GM20000 (cell line): ENCODE results near the gene ARPC5L.
A peak's percentile ranks its signal among the peaks of the same experiment; 100 is the strongest.
"Not testable (repeated sequence)": the region's sequence is repeated elsewhere in the genome, so short reads cannot be mapped to it uniquely, and the experiment has no call there.

Source experiments
- DNase-seq: peaks from one replicate; pipeline ENCODE4 v3.0.0; 2012; ENCODE audit warnings: low spot score
- TF ChIP-seq, protein P1 (sequence below): IDR thresholded peaks from 2 replicates; pipeline ENCODE4 v1.5.1; 2012; ENCODE audit warnings: mild to moderate bottlenecking, control low read depth; ENCODE audit errors: extremely low read depth, missing control alignments

ARPC5L gene

DNA sequence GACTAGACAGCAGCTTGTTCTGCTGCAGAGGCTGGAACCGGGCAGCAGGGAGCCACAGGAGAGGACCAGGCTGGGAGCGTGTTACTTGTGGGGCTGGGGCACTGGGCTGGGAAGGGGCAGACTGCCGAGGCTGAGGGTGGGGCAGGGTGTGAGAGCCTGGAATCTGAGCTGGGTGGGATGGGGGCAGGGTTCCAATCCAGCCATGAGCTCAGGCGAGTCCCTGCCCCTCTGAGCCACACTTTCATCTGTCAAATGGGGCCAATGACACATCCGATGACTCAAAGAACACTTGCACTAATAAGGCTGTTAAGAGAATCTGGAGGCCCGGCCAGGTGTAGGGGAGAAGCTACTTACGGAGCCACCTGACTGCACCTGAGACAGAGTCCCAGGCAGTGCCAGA, 27.3 kb upstream of the ARPC5L start:
- no peak for DNase-seq
- TF ChIP-seq, protein P1, sequence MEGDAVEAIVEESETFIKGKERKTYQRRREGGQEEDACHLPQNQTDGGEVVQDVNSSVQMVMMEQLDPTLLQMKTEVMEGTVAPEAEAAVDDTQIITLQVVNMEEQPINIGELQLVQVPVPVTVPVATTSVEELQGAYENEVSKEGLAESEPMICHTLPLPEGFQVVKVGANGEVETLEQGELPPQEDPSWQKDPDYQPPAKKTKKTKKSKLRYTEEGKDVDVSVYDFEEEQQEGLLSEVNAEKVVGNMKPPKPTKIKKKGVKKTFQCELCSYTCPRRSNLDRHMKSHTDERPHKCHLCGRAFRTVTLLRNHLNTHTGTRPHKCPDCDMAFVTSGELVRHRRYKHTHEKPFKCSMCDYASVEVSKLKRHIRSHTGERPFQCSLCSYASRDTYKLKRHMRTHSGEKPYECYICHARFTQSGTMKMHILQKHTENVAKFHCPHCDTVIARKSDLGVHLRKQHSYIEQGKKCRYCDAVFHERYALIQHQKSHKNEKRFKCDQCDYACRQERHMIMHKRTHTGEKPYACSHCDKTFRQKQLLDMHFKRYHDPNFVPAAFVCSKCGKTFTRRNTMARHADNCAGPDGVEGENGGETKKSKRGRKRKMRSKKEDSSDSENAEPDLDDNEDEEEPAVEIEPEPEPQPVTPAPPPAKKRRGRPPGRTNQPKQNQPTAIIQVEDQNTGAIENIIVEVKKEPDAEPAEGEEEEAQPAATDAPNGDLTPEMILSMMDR: no peak

DNA sequence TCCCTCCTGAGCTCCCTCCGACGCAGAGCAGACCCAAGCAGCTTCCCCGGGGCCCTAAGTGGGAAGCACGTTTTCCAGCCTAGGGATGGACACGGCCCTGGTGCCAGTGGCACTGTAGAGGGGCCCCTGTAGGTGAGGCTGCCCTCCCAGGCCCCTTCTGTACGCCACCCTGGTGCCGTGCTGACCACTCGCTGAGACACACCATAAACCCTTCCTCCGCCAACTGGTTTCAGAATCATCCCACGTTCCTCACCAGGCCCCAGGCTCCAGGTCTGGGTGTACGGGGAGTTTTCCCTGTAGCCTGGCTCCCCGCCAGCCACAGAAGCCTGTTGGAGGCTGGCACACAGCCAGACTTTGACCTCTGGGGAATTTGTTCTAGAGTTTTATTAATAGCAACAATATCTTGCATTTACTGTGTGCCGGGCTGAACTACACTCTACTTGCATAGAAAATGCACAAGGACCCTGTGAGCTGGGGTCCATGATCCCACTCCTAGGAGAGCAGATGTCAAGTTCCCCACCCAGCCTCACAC, 26.8 kb upstream of the ARPC5L start:
- TF ChIP-seq, protein P1: no peak
- DNase-seq: no peak

DNA sequence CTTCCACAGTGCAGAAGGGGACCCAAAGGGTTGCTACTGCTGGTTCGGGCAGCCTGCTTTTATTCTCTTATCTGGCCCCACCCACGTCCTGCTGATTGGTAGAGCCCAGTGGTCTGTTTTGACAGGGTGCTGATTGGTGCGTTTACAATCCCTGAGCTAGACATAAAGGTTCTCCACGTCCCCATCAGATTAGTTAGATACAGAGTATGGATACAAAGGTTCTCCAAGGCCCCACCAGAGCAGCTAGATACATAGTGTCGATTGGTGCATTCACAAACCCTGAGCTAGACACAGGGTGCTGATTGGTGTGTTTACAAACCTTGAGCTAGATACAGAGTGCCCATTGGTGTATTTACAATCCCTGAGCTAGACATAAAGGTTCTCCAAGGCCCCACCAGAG, 23.8 kb upstream of the ARPC5L start:
- not testable (repeated sequence) for DNase-seq

DNA sequence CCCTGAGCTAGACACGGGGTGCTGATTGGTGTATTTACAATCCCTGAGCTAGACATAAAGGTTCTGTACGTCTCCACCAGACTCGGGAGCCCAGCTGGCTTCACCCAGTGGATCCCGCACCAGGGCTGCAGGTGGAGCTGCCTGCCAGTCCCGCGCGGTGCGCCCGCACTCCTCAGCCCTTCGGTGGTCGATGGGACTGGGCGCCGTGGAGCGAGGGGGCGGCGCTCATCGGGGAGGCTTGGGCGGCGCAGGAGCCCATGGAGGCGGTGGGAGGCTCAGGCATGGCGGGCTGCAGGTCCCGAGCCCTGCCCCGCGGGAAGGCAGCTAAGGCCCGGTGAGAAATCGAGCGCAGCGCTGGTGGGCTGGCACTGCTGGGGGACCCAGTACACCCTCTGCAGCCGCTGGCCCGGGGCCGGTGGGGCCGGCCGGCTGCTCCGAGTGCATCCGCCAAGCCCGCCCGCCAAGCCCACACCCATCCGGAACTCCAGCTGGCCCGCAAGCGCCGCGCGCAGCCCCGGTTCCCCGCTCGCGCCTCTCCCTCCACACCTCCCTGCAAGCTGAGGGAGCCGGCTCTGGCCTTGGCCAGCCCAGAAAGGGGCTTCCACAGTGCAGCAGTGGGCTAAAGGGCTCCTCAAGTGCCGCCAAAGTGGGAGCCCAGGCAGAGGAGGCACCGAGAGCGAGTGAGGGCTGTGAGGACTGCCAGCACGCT, 23.2 kb upstream of the ARPC5L start:
- DNase-seq: not testable (repeated sequence)

- TF ChIP-seq, protein P1: peak; percentile 14
- no peak for DNase-seq
These were observed 22.2 kb upstream of the ARPC5L start for GRCh38 chr9:124839612-124840299.

- TF ChIP-seq, protein P1: no peak
- DNase-seq: no peak
These were observed 21.6 kb upstream of the ARPC5L start for GRCh38 chr9:124840300-124840833.

DNA sequence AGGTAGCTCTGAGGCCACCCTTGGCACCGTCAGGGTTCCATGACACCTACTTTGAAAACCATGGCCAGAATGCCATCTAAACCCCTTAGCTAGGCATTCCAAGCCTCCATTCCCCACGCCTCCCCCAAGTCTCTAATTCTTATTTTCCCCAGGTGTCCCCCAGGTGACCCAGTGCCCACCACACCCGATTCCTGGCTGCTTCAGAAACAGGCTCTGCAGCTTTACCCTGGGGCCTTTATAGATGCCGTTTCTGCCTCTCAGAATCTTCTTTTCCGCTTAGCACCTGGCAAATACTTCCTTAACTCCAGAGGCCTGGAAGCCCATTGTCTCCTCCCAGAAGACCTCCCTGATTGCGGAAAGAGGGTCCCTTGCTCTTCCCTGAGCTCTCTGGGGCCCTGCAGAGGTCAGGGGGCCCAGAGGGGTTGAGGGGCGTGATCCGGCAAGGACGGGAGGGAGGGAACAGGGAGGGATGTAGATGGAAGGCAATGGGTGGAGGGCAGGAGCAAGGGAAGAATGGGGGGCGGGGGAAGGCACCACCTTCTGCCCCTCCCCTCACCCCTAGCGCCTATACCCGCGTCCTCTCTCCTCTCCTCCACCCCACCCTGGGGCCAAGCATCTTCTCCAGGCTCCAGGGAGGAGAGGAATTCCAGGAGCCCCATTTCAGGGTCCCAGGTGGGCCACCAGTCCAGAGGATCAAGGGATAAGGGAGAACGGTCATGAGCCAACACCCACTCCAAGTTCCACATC, 20.7 kb upstream of the ARPC5L start:
- TF ChIP-seq, protein P1: no peak
- no peak for DNase-seq

DNA sequence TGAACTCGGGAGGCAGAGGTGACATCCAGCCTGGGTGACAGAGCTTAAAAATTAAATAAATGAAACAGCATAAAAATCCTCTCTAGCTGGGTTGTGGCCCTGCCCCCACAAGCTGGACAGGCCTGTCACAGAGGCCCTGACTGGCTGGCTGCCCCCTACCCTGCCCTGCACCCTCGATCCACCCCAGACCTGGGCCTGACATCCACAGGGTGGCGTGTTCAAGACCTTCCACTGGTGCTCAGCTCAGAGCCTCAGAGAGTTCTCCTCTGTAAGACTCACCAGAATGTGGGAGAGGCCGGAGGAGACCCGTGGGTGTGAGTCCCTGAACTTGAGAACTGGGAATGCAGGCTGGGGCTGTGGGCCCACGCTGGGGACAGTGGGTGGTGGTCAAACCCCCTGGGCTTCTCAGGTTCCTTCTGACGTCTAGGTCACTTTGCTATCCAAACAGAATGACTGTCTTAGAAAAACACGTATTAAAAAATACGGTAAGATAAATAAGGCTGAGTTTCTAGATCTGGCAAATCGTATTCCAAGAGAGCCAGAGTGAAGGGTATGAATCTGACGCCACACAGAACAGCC, 18.4 kb upstream of the ARPC5L start:
- DNase-seq: no peak

More for the DNA sequence above, 18.4 kb upstream of the ARPC5L start:
- TF ChIP-seq, protein P1: no peak
